Activated T-helper 1 cell treated with anti-CD3 and anti-CD28 coated beads, Interleukin-2, amount 50 U/mL, for 16 hours (primary cell): Measurements from ENCODE around the gene SNAP47.

ENCODE experiments used
- DNase-seq, 2 donors: peaks; one replicate each; pipeline ENCODE4 v3.0.0-alpha.2; 2020; ENCODE audit warnings: low read depth in 1 of 2, low spot score in 1 of 2

SNAP47 gene

GRCh38 chr1:227767401-227768124, 32.3 kb downstream of the SNAP47 start:
- DNase-seq = no peak

- DNase-seq = no peak
Measured at GRCh38 chr1:227768125-227768439, 32.8 kb downstream of the SNAP47 start.

GRCh38 chr1:227768640-227769039, 33.4 kb downstream of the SNAP47 start:
- DNase-seq = no peak

- DNase-seq = no peak
Measured at GRCh38 chr1:227769047-227769935, 34.1 kb downstream of the SNAP47 start.

- no peak for DNase-seq
Measured at GRCh38 chr1:227769936-227770494, 34.8 kb downstream of the SNAP47 start.

- no peak for DNase-seq
Measured at GRCh38 chr1:227770812-227771211, 35.6 kb downstream of the SNAP47 start.

GRCh38 chr1:227771326-227771725, 36.1 kb downstream of the SNAP47 start:
- no peak for DNase-seq

GRCh38 chr1:227771771-227772170, 36.5 kb downstream of the SNAP47 start:
- no peak for DNase-seq

- DNase-seq = no peak
Measured at GRCh38 chr1:227773558-227773957, 38.3 kb downstream of the SNAP47 start.

GRCh38 chr1:227774051-227774731, 39.0 kb downstream of the SNAP47 start:
- no peak for DNase-seq

- DNase-seq = no peak
Measured at GRCh38 chr1:227774821-227775661, 39.8 kb downstream of the SNAP47 start.

- DNase-seq = no peak
Measured at GRCh38 chr1:227775841-227776240, 40.6 kb downstream of the SNAP47 start.

GRCh38 chr1:227776331-227776771, 41.1 kb downstream of the SNAP47 start:
- no peak for DNase-seq

GRCh38 chr1:227777156-227777555, 41.9 kb downstream of the SNAP47 start:
- no peak for DNase-seq

- no peak for DNase-seq
Measured at GRCh38 chr1:227777646-227778045, 42.4 kb downstream of the SNAP47 start.

- DNase-seq = no peak
Measured at GRCh38 chr1:227778401-227778947, 43.2 kb downstream of the SNAP47 start.

- DNase-seq = no peak
Measured at GRCh38 chr1:227779021-227779441, 43.8 kb downstream of the SNAP47 start.

- DNase-seq = no peak
Measured at GRCh38 chr1:227779685-227780084, 44.5 kb downstream of the SNAP47 start.

- DNase-seq = no peak
Measured at GRCh38 chr1:227780101-227781044, 45.1 kb downstream of the SNAP47 start.
